Gastroesophageal sphincter (tissue), 4 donors: Measurements from ENCODE around the gene DNAI7. TPM values are rescaled to one million over a fixed set of nuclear protein-coding genes. Genes with fewer than 3 reads are reported as not detected.
A peak's percentile ranks its signal among the peaks of the same experiment; 100 is the strongest.

ENCODE experiments used
- ATAC-seq: fragments of 150-250 bp; one replicate; pipeline ENCODE4 v1.9.1; 2016; ENCODE audit warnings: mild to moderate bottlenecking, moderate library complexity
- H3K27ac ChIP-seq, 4 donors: fragments of 200-600 bp; sonication (generic) in 3 of 4; 1 replicate in 3 of 4; 2 replicates in 1 of 4; pipeline ENCODE4 v1.5.1; 2016 to 2019
- H3K27me3 ChIP-seq: fragments of 200-600 bp; sonication (generic); one replicate; pipeline ENCODE4 v1.5.1; 2019
- H3K36me3 ChIP-seq, 2 donors: fragments of 200-600 bp; sonication (generic); one replicate each; pipeline ENCODE4 v1.5.1; 2019; ENCODE audit warnings: control low read depth in 1 of 2
- H3K4me1 ChIP-seq, 3 donors: fragments of 200-600 bp; sonication (generic); 1 replicate in 2 of 3; 2 replicates in 1 of 3; pipeline ENCODE4 v1.5.1; 2016 to 2019; ENCODE audit warnings: control low read depth in 2 of 3
- H3K4me3 ChIP-seq, 2 donors: fragments of 200-600 bp; sonication (generic); one replicate each; pipeline ENCODE4 v1.5.1; 2019; ENCODE audit warnings: mild to moderate bottlenecking in 1 of 2, moderate library complexity in 1 of 2
- H3K9me3 ChIP-seq, 3 donors: fragments of 200-600 bp; sonication (generic); one replicate each; pipeline ENCODE4 v1.5.1; 2017 to 2019; ENCODE audit warnings: control low read depth in 2 of 3
- CTCF ChIP-seq, 4 experiments: fragments of 200-600 bp in 2 of 4; fragments of 450-650 bp in 2 of 4; sonication (generic) in 1 of 4; IDR thresholded peaks; one replicate each; pipeline ENCODE4 v1.5.1; 2017 to 2019; ENCODE audit warnings: antibody characterized with exemption in 4 of 4, mild to moderate bottlenecking in 2 of 4, moderate library complexity in 2 of 4
- EP300 ChIP-seq: sonication (generic); formaldehyde crosslinking; IDR thresholded peaks from one replicate; pipeline ENCODE4 v1.6.1; 2017; ENCODE audit warnings: antibody characterized with exemption, mild to moderate bottlenecking
- POLR2A ChIP-seq, 2 donors: fragments of 450-650 bp; IDR thresholded peaks; one replicate each; pipeline ENCODE4 v1.6.1; 2017; ENCODE audit warnings: antibody characterized with exemption in 2 of 2, mild to moderate bottlenecking in 2 of 2, moderate library complexity in 1 of 2
- POLR2AphosphoS5 ChIP-seq: sonication (generic); formaldehyde crosslinking; IDR thresholded peaks from one replicate; pipeline ENCODE4 v1.6.1; 2017; ENCODE audit warnings: antibody characterized with exemption
- WGBS, 2 donors: methylation state at CpG; one replicate each; pipeline ENCODE4 v1.1.5; 2018; ENCODE audit warnings: low coverage in 1 of 2; 5-methylcytosine and 5-hydroxymethylcytosine counted together
- total RNA-seq, 4 donors: library from RNA; depleted of rRNA; stranded (reverse); fragments of >200 nt; gene quantifications; one replicate each; pipeline ENCODE4 v1.1.0, GENCODE V29; 2016

DNAI7 gene
- total RNA-seq, 4 donors from 2014 or later = 0.22 to 2.3 (median 0.76) TPM

DNA sequence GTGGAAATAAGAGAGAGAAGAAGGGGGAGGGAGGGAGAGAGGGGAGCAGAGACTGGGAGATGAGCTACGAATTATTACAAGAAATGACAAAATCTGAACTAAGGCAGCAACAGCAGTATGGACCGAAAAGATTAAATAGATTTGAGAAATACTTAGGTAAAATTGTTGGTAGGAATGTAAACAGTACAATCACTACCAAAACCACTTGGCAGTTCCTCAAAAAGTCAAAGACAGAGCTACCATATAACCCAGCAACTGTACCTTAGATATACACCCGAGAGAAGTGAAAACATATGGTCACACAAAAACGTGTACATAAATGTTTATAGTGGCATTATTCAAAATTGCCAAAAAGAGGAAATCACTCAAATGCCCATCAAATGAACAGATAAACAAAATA lies 41.7 kb upstream of the DNAI7 start:
- TF ChIP-seq CTCF (IDR thresholded peaks at IDR 0.05) (no peak), EP300 (no peak), POLR2A (IDR thresholded peaks at IDR 0.05) (no peak), POLR2AphosphoS5 (no peak)
- no peaks in the 10 kb centered on the region for H3K27me3 ChIP-seq
- peaks cover 0 to 3% of the 10 kb centered on the region in 2 donors for H3K36me3 ChIP-seq
- 36 to 58% methylated on average over 3 to 4 of the region's 4 CpGs for WGBS, 2 donors
- peaks cover 0 to 27% (median 4%) of the 10 kb centered on the region in 3 donors for H3K4me1 ChIP-seq
- no peaks in the 10 kb centered on the region for H3K9me3 ChIP-seq
- no peak overlapping the region for H3K4me3 ChIP-seq
- ATAC-seq = no peak
- peak overlapping the region; percentile 30 to 61 (median 60) for H3K27ac ChIP-seq

GRCh38 chr12:25236190-25236589 lies 41.2 kb upstream of the DNAI7 start:
- H3K9me3 ChIP-seq = no peaks in the 10 kb centered on the region
- peaks cover 0 to 22% (median 4%) of the 10 kb centered on the region in 3 donors for H3K4me1 ChIP-seq
- H3K27me3 ChIP-seq = no peaks in the 10 kb centered on the region
- H3K4me3 ChIP-seq = no peak overlapping the region
- WGBS, 2 donors = 23 to 33% methylated on average over 1 of the region's 1 CpG
- TF ChIP-seq EP300 (no peak), POLR2AphosphoS5 (peak; percentile 65)
- peak overlapping the region; percentile 30 to 61 (median 60) for H3K27ac ChIP-seq
- ATAC-seq = no peak
- H3K36me3 ChIP-seq = peaks cover 0 to 3% of the 10 kb centered on the region in 2 donors

DNA sequence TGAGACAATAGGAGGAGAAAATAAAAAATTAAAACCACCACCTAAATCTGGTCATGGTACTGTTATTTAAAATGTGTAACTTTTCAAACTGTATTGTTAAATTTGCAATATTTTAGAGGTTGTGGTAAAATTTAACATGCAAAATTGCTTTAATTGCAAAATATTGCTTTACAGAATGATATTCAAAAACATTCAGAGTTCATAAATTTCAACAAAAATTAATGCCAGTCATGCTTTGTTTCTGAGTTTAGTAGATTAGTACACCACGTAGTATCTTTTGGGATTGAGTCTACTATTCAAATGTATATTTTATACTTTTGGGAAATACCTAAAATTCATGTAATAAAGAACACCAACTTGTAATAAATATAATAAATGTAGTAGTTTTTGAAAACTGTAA lies 18.4 kb upstream of the DNAI7 start:
- Histone ChIP-seq H3K4me3 (no peak overlapping the region), H3K4me1 (peaks cover 0 to 13% (median 0%) of the 10 kb centered on the region in 3 donors), H3K36me3 (peaks cover 0 to 17% of the 10 kb centered on the region in 2 donors), H3K27ac (no peak overlapping the region), H3K27me3 (no peaks in the 10 kb centered on the region), H3K9me3 (no peaks in the 10 kb centered on the region)
- no peak for TF ChIP-seq EP300
- no peak for TF ChIP-seq POLR2A (IDR thresholded peaks at IDR 0.05)
- no peak for TF ChIP-seq POLR2AphosphoS5
- TF ChIP-seq CTCF (IDR thresholded peaks at IDR 0.05) = no peak
- WGBS, 2 donors = 81 to 100% methylated on average over 1 of the region's 1 CpG
- no peak for ATAC-seq

GRCh38 chr12:25208554-25208953 lies 13.6 kb upstream of the DNAI7 start:
- no peaks in the 10 kb centered on the region for H3K9me3 ChIP-seq
- ATAC-seq = no peak
- TF ChIP-seq POLR2AphosphoS5 (no peak), CTCF (IDR thresholded peaks at IDR 0.05) (no peak), POLR2A (IDR thresholded peaks at IDR 0.05) (no peak), EP300 (no peak)
- H3K36me3 ChIP-seq = peaks cover 0 to 58% of the 10 kb centered on the region in 2 donors
- H3K27ac ChIP-seq = no peak overlapping the region
- no peak overlapping the region for H3K4me3 ChIP-seq
- 67 to 79% methylated on average over 1 of the region's 1 CpG for WGBS, 2 donors
- no peaks in the 10 kb centered on the region for H3K27me3 ChIP-seq
- H3K4me1 ChIP-seq = peaks cover 0 to 13% (median 0%) of the 10 kb centered on the region in 3 donors

GRCh38 chr12:25207846-25208245 lies 12.9 kb upstream of the DNAI7 start:
- no peaks in the 10 kb centered on the region for H3K9me3 ChIP-seq
- peaks cover 0 to 62% of the 10 kb centered on the region in 2 donors for H3K36me3 ChIP-seq
- no peak for TF ChIP-seq EP300
- no peak for TF ChIP-seq POLR2A (IDR thresholded peaks at IDR 0.05)
- TF ChIP-seq POLR2AphosphoS5 = no peak
- TF ChIP-seq CTCF (IDR thresholded peaks at IDR 0.05) = no peak
- no peak for ATAC-seq
- WGBS, 2 donors = 67% methylated on average over 1 of the region's 1 CpG; no CpG with 5 or more reads in 1 of the 2 donors
- H3K27ac ChIP-seq = no peak overlapping the region
- H3K4me3 ChIP-seq = no peak overlapping the region
- peaks cover 0 to 11% (median 0%) of the 10 kb centered on the region in 3 donors for H3K4me1 ChIP-seq
- H3K27me3 ChIP-seq = no peaks in the 10 kb centered on the region
